ENCODE results near the gene ENTR1.
"Not testable (repeated sequence)": the region's sequence is repeated elsewhere in the genome, so short reads cannot be mapped to it uniquely, and the experiment has no call there.

GRCh38 chr9:136407061-136407460, 3.4 kb downstream of the ENTR1 start:
- TF ChIP-seq POLR2A, CTCF (IDR thresholded peaks at IDR 0.05): not testable (repeated sequence)

Measured in uterus (tissue), 2 donors.